Measurements from ENCODE around the gene SCCPDH.
"Not testable (repeated sequence)": the region's sequence is repeated elsewhere in the genome, so short reads cannot be mapped to it uniquely, and the experiment has no call there.

Gene SCCPDH

DNA sequence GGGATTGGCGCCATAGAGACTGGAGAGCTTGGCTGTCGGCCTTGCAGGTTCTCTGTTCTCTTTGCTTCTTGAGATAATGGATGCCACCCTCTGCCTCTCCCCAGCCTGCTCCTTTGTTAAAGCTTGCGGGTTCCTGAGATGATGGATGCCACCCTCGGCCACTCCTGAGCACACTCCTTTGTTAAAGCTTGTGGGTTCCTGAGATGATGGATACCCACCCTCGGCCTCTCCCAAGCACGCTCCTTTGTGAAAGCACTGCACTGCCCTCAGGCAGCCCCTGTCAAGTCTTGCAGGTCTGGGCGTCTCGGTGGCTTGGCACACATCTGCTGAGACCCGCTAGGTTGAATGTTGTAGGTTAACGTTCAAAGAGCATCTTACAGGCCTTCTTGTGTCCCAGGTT, 76.5 kb downstream of the SCCPDH start:
- no peak for DNase-seq (ENCODE audit: low spot score)

DNA sequence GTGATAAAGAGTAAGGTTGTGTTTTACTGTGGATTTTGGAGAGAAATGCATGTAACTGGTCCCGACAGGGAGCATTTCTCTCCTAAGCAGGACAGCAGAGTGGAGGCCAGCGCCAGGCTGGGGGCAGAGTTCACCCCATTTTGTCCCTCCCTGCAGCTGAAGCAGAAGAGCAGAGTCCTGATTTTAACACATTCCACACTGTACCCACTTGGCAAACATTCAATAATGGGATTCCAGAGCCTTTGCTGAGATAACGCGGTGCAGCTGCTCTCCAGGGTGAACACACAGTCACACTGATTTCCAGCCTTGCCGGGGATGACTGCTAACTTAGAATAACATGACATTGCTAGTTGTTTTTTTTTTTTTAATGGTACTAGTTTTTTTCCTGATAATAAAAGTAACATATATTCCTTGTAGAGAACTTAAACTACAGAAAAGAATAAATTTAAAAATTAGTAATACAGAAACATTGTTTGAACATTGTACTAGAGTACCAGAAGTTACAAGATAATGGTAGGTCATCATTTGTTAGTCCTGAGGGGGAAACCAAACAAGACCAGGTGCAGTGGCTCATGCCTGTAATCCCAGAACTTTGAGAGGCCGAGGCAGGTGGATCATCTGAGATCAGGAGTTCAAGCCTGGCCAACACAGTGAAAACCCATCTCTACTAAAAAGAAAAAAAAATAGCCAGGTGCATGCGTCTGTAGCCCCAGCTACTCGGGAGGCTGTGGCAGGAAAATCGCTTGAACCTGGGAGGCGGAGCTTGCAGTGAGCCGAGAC, 77.2 kb downstream of the SCCPDH start:
- DNase-seq (ENCODE audit: low spot score), result no peak

DNA sequence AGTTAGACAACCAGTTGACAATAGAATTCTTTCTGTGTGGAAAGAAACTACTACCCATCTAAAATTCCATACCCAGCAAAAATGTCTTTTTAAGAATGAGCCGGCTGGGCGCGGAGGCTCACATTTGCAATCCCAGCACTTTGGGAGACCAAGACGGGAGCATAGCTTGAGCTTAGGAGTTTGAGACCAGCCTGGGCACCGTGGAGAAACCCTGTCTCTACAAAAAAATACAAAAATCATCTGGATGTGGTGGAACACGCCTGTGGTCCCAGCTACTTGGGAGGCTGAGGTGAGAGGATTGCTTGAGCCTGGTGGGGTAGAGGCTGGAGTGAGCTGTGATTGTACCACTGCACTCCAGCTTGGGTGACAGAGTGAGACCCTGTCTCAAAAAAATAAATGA, 79.2 kb downstream of the SCCPDH start:
- no peak for DNase-seq (ENCODE audit: low spot score)

DNA sequence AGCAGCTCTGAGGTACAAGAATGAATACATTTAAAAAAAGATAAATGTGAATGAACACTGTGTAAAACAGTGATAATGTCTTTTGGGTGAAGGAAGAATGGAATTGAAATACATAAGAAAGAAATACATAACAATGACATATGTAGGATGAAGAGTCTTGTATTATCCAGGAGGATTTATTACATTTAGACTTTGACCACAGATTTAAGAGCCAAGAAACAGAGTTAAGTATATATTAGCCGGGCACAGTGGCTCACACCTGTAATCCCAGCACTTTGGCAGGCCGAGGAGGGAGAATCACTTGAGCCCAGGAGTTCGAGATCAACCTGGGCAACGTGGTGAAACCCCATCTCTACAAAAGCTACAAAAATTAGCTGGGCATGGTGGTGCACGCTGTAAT, 79.7 kb downstream of the SCCPDH start:
- no peak for DNase-seq (ENCODE audit: low spot score)

- DNase-seq (ENCODE audit: low spot score), result no peak
Observed at GRCh38 chr1:246805135-246805716, 81.0 kb downstream of the SCCPDH start.

GRCh38 chr1:246809473-246809872, 85.3 kb downstream of the SCCPDH start:
- no peak for DNase-seq (ENCODE audit: low spot score)

DNA sequence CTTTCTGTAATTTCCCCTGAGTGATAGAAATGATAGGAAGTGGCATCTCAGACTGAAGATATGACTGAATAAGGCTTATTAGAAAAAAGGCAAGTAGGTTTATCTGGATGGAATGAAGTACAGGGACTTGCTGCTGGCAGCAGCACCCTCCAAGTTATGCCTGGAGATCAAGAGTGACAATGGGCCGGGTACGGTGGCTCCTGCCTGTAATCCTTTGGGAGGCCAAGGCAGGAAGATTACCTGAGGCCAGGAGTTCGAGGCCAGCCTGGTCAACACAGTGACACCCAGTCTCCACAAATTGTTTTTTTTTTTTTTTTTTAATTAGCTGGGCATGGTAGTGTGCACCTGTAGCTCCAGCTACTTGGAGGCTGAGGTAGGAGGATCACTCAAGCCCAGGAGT, 87.8 kb downstream of the SCCPDH start:
- no peak for DNase-seq (ENCODE audit: low spot score)

DNA sequence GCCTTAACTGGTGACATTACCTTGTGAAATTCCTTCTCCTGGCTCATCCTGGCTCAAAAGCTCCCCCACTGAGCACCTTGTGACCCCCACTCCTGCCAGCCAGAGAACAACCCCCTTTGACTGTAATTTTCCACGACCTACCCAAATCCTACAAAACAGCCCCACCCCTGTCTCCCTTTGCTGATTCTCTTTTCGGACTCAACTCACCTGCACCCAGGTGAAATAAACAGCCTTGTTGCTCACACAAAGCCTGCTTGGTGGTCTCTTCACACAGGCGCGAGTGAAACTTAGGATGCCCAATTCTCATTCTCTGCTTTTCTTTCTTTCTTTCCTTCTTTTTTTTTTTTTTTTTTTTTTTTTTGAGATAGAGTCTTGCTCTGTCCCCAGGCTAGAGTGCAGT, 89.1 kb downstream of the SCCPDH start:
- DNase-seq (ENCODE audit: low spot score), result not testable (repeated sequence)

DNA sequence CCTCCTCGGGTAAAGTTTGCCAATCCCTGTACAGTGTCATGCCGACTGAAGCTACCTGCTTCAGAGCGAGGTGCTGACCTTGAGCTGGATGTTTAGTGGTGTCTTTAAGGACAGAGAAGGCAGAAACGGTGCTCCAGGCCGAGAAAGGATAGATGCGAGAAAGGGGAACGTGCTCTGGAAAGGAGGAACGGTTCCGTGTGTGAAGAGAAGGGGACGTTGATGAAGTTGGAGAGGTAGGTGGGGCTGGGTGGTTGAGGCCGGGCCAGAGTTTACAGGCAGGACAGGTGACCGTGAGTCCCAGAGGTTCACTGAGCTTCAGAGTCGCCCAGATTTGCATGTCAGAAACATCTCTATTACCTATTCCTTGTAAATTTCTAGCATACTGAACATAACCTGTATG, 90.7 kb downstream of the SCCPDH start:
- DNase-seq (ENCODE audit: low spot score), result no peak

GRCh38 chr1:246815693-246816270, 91.6 kb downstream of the SCCPDH start:
- no peak for DNase-seq (ENCODE audit: low spot score)

Data from kidney tubule cell (primary cell).